Glomerular endothelial cell (primary cell): ENCODE results near the gene SUSD1. TPM values are rescaled to one million over a fixed set of nuclear protein-coding genes. Genes with fewer than 3 reads are reported as not detected.

Experiments
- DNase-seq: peaks from one replicate; pipeline ENCODE4 v3.0.0-alpha.2; 2011; ENCODE audit warnings: low read depth, low spot score; ENCODE audit errors: extremely low read depth
- total RNA-seq: library from RNA; depleted of rRNA; stranded (reverse); fragments of >200 nt; gene quantifications from 2 replicates; pipeline ENCODE4 v1.2.3, GENCODE V29; 2015

Gene SUSD1
- total RNA-seq, 1 donor from 2014 or later = 53.7 TPM

DNA sequence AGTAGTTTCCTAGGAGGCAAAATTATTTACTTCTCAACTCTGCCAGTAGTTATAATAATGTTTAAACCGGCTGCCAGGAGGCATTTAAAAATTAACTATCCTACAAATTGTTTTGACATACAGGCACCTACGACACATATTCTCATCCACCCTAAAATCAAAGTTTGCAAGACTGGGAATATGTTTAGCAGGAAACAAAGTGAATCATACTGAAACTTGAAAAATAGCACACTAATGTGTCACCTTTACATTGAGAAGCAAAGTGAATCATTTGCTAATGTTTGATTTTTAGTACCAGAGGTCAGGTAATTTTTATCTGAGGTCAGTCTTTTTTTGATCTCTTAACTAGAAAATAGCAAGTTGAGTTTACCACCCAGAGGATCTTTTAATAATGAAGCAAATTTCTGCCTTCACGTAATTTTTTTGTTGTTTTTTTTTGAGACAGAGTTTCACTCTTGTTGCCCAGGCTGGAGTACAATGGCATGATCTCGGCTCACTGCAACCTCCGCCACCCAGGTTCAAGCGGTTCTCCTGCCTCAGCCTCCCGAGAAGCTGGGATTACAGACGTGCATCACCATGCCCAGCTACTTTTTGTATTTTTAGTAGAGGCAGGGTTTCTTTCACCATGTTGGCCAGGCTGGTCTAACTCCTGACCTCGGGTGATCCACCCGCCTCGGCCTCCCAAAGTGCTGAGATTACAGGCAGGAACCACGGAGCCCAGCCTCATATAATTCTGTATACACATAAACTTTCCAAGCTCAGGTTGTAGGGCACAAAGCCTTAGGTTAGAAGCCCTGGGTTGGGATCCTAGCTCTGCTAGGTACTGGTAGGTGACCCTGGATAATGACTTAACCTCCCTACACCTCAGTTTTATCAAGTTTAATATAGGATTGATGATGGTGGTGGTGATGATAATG lies 154.2 kb downstream of the SUSD1 start:
- no peak for DNase-seq

DNA sequence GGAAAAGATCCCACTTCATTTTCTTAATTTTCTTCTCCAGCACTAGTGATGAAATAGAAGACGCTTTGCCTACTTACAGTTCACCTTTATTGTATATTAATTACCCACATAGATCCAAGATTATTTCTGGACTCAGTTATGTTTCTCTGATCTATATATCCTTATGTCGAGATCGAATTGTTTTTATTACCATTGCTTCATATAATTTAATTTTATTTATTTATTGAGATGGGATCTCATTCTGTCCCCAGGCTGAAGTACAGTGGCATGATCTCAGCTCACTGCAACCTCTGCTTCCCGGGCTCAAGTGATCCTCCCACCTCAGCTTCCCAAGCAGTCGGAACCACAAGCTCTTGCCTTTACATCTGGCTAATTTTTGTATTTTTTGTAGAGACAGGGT lies 157.2 kb downstream of the SUSD1 start:
- no peak for DNase-seq

DNA sequence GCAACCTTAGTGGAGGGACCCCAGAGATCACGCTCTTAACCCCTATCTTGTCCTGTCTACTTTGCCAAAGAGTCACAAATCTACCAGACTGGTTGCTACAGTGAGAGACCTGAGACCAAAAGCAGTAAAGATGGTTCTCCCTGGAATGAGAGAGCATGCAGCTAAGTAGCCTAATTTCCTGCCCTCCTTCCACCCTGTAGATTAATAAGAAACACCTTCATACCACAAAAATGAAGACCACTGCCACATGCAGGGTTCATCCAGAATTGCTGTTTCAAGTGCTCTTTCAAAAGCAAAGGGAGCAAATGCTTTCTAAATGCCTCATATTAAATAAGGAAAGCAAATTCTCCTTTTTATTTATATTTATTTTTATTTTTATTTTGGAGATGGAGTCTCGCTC lies 159.4 kb downstream of the SUSD1 start:
- DNase-seq = no peak

DNA sequence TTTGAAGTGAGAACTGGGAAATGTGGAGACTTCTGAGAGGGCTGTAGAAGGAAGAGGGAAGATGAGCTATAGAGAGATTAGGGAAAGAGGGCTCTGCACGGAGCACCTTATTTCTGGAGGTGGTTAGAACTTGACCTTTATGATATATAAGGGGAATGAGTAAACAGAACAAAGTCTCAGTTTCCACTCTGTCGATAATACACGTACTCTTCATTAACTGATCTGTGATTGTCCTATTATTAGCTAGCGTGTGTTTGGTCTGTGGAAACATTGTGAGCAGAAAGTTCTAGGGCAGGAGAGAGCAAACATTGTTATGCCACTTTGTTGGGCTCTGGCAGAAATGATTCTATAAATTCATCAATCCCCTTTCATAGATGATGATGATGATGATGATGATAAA lies 159.9 kb downstream of the SUSD1 start:
- no peak for DNase-seq

DNA sequence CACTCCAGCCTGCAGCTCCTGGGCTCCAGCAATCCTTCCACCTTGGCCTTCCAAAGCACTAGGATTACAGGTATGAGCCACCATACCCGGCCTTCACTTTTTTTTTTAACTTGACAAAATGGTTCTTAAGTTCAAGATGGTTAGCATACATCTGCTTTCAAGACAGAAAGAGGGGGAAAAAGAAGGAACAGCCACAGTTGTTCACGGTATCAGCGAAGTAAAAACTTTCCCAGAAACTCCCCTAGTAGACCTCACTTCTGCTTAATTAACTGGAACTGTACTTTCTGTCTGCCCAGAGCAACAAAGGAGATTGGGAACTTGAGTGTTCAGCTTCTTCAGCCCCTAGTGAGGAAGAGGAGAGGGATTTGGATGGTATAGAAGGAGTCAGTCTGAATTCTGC lies 161.8 kb downstream of the SUSD1 start:
- no peak for DNase-seq

DNA sequence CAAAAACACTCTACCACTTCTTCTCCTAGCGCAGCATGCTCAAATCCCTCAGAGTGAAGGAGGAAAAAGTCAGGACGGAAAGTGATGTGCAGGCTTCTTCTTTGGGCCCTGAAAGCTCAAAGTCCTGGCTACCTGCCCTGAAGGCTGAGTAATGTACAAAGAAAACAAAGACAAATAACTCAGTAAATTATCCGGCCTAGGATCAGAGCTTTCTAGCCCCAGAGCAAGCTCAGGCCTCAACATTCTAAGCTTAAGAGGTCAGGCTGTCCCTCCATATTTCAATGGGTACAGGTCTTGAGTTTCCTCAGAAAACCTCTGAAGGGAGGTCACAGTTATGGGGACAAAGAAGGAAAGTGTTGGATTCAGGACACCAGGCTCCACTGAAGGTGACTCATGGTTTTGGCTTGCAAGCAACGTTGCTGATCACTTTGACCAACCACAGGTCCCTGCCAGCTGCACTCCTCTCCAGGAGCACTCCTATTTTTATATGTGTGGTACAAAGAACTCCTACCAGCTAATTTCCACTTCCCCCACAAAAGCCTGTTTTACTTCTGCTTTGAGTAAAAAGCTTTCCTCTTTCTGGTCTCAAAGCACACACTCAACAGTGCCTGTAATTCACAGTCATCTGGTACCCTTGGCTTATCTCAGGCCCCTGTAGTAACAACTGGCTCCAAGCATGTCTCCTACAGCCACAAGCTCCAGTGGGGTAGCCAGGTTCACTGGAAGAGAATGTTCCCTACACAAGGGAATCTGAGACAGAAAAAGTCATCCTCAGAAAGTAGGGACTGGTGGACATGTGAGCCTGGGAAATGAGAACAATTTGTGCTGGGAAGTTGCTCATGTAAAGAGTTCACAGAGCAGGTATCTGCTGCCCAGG lies 162.8 kb downstream of the SUSD1 start:
- DNase-seq = peak; percentile 77

DNA sequence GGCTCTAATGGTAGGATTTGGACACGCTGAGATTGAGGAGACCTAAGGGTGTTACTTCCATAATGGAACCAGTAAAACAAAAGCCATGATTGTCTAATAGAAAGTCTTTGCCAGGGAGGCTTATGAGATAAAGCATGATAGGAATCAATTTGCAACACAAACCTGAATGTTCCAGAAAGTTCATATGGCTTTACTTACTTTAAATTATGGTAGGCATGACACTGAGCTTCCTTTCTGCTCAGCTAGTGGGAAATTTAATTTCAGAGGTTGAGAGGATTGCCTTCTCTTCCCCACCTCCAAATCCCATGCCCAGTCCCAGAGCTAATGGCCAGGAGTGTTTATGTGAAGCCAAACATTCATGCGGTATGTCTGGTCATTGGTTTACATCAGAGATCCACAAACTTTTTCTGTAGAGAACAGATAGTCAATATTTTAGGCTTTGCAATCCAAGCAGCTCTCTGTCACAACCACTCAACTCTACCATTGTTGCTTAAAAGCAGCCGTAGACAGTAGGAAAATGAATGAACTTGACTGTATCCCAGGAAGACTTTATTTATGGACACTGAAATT lies 164.0 kb downstream of the SUSD1 start:
- no peak for DNase-seq

DNA sequence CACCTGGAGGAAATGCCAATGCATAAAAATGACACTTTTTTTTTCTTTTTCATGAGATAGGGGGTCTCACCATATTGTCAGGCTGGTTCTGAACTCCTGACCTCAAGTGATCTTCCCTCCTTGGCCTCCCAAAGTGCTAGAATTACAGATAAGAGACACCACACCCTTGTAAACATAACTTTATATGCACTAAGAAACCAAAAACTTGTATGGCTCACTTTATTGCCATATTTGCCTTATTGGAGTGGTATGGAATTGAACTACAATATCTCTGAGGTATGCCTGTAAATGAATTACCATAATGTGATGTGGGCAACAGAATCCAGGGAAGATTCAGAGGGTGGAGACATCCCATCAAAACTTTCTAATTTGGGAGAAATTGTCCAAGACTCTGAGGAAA lies 164.6 kb downstream of the SUSD1 start:
- no peak for DNase-seq

DNA sequence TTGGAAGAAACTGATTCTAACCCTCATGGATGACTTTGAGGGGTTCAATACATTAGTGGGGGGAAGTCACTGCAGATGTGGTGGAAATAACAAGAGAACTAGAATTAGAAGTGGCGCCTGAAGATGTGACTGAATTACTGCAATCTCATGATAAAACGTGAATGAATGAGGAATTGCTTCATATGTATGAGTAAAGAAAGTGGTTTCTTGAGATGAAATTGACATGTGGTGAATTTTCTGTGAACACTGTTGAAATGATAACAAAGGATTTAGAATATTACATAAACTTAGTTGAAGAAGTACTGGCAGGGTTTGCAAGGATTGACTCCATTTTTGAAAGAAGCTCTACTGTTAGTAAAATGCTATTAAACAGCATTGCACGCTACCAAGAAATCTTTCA lies 165.4 kb downstream of the SUSD1 start:
- DNase-seq = no peak

DNA sequence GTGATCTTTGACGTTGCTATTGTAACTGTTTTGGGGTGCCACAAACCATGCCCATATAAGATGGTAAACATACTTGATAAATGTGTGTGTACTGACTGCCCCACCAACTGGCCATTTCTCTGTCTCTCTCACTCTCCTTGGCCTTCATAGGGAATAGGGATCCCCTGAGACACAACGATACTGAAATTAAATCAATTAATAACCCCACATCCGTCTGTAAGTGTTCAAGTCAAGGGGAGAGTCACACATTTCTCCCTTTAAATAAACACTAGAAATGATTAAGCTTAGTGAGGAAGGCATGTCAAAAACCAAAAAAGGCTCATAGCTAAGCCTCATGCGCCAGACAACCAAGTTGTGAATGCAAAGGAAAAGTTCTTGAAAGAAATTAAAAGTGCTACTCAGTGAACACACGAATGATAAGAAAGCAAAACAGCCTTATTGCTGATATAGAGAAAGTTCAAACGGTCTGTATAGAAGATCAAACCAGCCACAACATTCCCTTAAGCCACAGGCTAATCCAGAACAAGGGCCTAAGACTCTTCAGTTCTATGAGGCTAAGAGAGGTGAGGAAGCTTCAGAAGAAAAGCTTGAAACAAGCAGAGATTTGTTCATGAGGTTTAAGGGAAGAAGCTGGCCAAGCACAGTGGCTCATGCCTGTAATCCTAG lies 167.4 kb downstream of the SUSD1 start:
- no peak for DNase-seq

DNA sequence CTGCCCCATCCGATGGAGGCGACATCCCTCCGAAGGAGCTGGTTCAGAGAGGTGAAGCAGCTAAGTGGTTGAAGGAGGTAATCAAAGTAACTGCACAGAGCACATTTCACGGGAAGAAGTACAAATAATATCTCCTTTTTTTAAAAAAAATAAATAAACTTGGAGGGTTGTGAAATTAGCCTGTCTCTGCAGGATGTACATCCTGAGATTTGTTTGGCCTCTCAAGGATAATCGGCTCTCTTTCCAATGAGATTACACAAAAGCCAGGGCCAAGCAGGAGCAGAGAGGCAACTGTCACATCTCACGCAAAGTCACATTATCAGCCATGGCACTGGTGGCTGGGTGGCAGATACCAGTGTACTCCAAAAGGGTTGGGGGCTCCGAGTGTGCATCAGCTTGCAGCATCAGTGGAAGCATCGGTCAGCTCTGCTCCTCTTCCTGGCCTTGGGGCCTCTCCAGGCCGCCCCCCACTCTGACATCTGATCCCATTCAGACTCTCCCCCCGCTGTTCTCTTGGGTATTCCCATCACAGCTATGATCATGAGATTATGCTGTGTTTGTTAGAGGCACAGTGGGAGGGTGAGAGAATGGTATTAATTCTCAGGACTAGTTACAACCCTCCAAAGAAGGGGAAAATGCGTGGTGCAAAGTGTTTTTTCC lies 168.6 kb downstream of the SUSD1 start:
- DNase-seq = no peak

DNA sequence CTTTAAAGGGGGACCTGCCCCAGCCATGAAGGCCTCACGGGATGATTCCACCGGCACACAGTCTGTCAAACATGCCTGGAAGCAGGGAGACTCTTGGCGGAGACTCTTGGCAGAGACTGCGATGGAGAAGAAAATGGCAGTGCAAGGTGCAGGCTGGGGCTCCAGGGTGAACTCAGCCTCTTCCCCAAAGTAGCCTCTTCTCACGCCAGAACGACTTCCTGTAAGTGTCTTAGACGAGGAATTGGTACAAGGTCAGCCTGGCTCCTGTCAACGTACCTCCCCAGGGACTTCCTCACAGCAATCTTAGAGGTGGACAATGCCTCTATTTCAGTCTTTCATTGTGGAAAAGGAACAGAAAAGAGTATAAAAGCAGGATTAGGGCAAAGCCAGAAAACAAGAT lies 169.2 kb downstream of the SUSD1 start:
- DNase-seq = no peak

DNA sequence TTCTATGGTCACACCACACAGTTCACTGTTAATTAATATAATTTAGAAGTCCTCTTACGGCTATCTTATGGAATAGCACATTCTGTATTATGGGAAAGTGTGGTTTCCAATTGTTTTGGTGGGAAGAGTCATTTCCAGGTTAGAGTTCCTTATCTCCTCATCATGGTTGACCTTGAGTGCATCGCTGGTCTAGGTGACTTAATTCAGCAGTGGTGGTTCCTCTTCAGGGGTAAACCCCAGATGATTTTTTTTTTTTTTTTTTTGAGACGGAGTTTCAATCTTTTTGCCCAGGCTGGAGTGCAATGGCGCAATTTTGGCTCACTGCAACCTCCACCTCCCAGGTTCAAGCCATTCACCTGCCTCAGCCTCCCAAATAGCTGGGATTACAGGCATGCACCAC lies 171.6 kb downstream of the SUSD1 start:
- DNase-seq = no peak

DNA sequence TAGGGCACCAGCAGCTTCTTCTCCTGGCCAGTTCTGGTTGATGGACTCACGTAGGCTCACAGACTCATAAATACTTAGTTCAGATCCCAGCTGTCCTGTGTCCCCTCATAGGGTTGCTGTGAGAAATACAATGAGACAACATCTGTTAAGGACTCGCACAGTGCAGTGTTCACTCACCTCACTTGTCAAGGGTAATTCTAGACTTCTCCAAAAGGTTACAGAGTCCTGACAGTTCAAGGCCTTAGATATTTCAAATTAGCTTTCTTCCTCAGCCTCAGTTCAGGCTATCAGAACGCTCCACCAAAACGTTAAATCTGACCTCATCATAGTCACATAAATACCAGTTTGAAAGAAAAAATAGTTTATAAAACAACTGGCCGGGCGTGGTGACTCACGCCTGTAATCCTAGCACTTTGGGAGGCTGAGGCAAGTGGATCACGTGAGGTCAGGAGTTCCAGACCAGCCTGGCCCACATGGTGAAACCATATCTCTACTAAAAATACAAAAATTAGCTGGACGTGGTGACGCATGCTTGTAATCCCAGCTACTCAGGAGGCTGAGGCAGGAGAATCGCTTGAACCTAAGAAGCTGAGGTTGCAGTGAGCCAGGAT lies 172.1 kb downstream of the SUSD1 start:
- no peak for DNase-seq

DNA sequence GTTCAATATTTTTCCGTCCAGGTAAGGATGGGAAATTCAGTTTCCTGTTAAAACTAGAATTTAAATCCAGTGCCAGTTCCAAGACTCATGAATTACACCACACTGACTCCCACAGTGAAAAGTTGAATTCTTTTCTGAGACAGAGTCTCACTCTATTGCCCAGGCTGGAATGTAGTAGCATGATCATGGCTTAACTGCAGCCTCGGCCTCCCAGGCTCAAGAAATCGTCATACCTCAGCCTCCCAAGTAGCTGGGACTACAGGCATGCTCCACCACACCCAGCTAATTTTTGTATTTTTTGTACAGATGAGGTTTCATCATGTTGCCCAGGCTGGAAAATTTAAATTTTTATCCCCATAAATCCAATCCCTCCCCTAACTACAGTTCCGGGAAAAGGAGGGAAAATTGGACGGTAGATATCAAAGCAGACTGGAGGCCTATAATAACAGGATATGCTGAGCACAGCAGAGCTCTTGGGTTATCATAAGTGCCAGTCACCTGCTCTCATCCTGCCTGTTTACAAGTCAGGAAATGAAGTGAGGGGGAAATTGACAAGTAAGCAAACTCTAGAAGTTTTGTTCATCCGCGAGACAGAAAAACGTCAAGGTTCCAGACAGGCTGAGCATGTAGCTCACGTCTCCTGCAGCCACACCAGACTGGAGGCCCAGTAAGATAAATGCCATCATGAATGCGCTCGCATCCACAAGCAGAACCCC lies 172.8 kb downstream of the SUSD1 start:
- DNase-seq = no peak

DNA sequence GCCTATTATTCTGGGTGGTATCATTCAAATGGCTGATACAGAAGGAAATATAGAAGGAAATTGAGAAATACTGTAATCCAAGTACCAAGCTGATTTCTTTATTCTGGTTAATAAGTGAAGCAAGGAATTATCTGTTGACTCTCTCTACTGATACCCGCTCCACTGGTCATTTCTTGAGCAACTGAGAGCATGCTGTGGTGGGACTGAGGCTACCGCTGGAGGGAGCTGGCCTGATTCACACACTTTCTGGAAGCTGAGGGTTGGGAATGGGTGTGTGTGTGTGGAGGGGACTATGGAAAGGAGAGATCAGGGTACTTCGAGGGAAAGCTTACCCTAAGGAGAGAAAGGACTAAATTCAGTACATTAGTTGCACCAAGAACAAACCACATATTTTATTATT lies 174.4 kb downstream of the SUSD1 start:
- DNase-seq = no peak

DNA sequence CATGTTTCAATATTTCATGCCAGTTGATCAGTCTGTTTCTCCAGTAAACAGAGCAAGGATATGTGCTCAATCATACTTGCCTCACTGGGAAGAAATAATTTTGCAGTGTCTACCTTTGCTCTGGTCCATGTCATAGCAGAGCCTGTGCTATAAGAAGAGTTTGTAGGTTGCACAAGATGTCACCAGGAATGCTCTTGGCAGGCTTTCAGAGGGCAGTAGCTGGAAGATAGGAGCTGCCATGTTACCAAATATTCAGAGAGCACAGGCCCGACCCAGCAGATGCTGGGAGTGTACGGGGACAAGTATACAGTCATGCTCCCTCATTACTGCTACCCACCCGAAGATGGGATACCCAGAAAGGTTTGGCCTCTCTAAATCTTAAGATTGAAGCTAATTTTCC lies 175.8 kb downstream of the SUSD1 start:
- no peak for DNase-seq

DNA sequence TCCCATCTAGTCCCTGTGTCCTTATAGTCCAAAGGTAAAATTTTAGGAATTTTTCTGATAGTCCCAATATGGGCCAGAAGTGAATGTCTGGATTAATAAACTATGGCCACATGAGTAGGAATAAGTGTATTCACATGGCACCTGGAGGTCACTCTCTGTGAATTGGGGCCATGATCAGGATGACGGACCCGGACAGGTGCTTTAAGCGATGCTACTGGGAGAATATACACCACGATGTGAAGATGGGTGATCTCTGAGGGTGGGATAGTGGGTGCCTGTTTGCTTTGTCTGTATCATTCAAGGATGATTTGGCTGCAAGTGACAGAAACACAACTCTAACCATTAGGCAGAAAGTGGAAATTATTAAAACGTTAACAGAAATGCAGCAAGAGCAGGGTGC lies 177.3 kb downstream of the SUSD1 start:
- no peak for DNase-seq

DNA sequence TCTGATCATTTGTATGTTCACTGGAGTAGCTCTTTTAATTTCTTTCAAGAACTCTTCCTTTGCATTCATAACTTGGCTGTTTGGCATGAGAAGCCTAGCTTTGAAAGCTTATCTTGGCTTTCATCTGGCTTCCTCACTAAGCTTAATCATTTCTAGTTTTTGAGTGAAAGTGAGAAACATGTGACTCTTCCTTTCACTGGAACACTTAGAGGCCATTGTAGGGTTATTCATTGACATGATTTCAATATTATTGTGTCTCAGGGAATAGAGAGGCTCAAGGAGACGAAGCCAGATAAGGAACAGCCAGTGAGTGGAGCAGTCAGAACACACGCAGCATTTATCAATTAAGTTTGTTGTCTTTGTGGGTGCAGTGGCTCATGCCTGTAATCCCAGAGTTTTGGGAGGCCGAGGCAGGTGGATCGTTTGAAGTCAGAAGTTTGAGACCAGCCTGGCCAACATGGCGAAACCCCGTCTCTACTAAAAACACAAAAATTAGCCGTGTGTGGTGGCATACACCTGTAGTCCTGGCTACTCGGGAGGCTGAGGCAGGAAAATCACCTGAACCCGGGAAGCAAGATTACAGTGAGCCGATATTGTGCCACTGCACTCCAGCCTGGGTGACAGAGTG lies 180.2 kb downstream of the SUSD1 start:
- DNase-seq = peak; percentile 65
